Stimulated activated CD4-positive, alpha-beta T cell treated with anti-CD3 and anti-CD28 coated beads, Interleukin-1b, Interleukin-23, amount 100 ng/mL, for 1 hour (primary cell): ENCODE data around the gene CIITA.
A peak's percentile ranks its signal among the peaks of the same experiment; 100 is the strongest.
"Not testable (repeated sequence)": the region's sequence is repeated elsewhere in the genome, so short reads cannot be mapped to it uniquely, and the experiment has no call there.

Source experiments
- DNase-seq, 2 donors: peaks; one replicate each; pipeline ENCODE4 v3.0.0-alpha.2; 2020; ENCODE audit warnings: low read depth in 2 of 2

CIITA gene

GRCh38 chr16:10959161-10959560, 82.2 kb downstream of the CIITA start:
- no peak for DNase-seq

GRCh38 chr16:10961231-10961630, 84.2 kb downstream of the CIITA start:
- DNase-seq, result no peak

GRCh38 chr16:10964039-10964890, 87.3 kb downstream of the CIITA start:
- DNase-seq, result peak; percentile 61 to 71

- DNase-seq, result peak; percentile 29 to 30
Measured at GRCh38 chr16:10964891-10965326, 87.9 kb downstream of the CIITA start.

- DNase-seq, result no peak
Measured at GRCh38 chr16:10965440-10966061, 88.5 kb downstream of the CIITA start.

GRCh38 chr16:10966129-10966528, 89.1 kb downstream of the CIITA start:
- no peak for DNase-seq

- not testable (repeated sequence) for DNase-seq
Measured at GRCh38 chr16:10966559-10966958, 89.6 kb downstream of the CIITA start.

GRCh38 chr16:10967986-10968385, 91.0 kb downstream of the CIITA start:
- no peak for DNase-seq

- DNase-seq, result no peak
Measured at GRCh38 chr16:10968498-10968897, 91.5 kb downstream of the CIITA start.

- no peak for DNase-seq
Measured at GRCh38 chr16:10969615-10970014, 92.6 kb downstream of the CIITA start.

- DNase-seq, result no peak
Measured at GRCh38 chr16:10970065-10970464, 93.1 kb downstream of the CIITA start.

- no peak for DNase-seq
Measured at GRCh38 chr16:10971560-10971961, 94.6 kb downstream of the CIITA start.

- no peak for DNase-seq
Measured at GRCh38 chr16:10972108-10972818, 95.3 kb downstream of the CIITA start.

- DNase-seq, result no peak
Measured at GRCh38 chr16:10972819-10973464, 95.9 kb downstream of the CIITA start.

- no peak for DNase-seq
Measured at GRCh38 chr16:10976634-10977033, 99.6 kb downstream of the CIITA start.

- no peak for DNase-seq
Measured at GRCh38 chr16:10978124-10978523, 101.1 kb downstream of the CIITA start.

- no peak for DNase-seq
Measured at GRCh38 chr16:10978871-10979446, 102.0 kb downstream of the CIITA start.

GRCh38 chr16:10979717-10980601, 103.0 kb downstream of the CIITA start:
- DNase-seq, result no peak

- no peak for DNase-seq
Measured at GRCh38 chr16:10980813-10981212, 103.8 kb downstream of the CIITA start.

- DNase-seq, result no peak
Measured at GRCh38 chr16:10981697-10982216, 104.8 kb downstream of the CIITA start.
